Subcutaneous abdominal adipose tissue (tissue), 5 donors: ENCODE measurements around the gene UBASH3A.

ENCODE experiments used
- H3K27ac ChIP-seq: one replicate; pipeline ENCODE4 v1.7.0; 2013; ENCODE audit warnings: low read depth, mild to moderate bottlenecking, inconsistent platforms, low read length, moderate library complexity
- H3K27me3 ChIP-seq, 5 donors: one replicate each; pipeline ENCODE4 v1.7.0; 2013; ENCODE audit warnings: low read length in 5 of 5, inconsistent platforms in 1 of 5; ENCODE audit not compliant: control insufficient read depth in 5 of 5, insufficient read depth in 4 of 5
- H3K36me3 ChIP-seq, 5 donors: one replicate each; pipeline ENCODE4 v1.7.0; 2013; ENCODE audit warnings: low read length in 5 of 5; ENCODE audit not compliant: control insufficient read depth in 5 of 5, insufficient read depth in 5 of 5
- H3K4me1 ChIP-seq, 5 donors: one replicate each; pipeline ENCODE4 v1.7.0; 2013; ENCODE audit warnings: low read length in 5 of 5, mild to moderate bottlenecking in 3 of 5, moderate library complexity in 1 of 5; ENCODE audit not compliant: control insufficient read depth in 5 of 5, insufficient read depth in 5 of 5
- H3K4me3 ChIP-seq, 5 donors: one replicate each; pipeline ENCODE4 v1.7.0; 2013; ENCODE audit warnings: low read length in 5 of 5, low read depth in 1 of 5
- H3K9ac ChIP-seq, 5 donors: one replicate each; pipeline ENCODE4 v1.7.0; 2013; ENCODE audit warnings: low read length in 5 of 5, mild to moderate bottlenecking in 4 of 5, moderate library complexity in 3 of 5
- H3K9me3 ChIP-seq, 5 donors: one replicate each; pipeline ENCODE4 v1.7.0; 2013; ENCODE audit warnings: low read length in 5 of 5; ENCODE audit not compliant: control insufficient read depth in 5 of 5
- donor health status: healthy.
- donor health status: healthy.
- donor health status: healthy.
- donor health status: healthy.
- donor health status: healthy.

Gene UBASH3A

GRCh38 chr21:42396799-42397745, 6.6 kb upstream of the UBASH3A start:
- Histone ChIP-seq H3K9me3 (peaks cover 0 to 7% (median 5%) of the 10 kb centered on the region in 5 donors), H3K27me3 (peaks cover 0 to 7% (median 0%) of the 10 kb centered on the region in 5 donors), H3K36me3 (no peaks in the 10 kb centered on the region), H3K9ac (no peak overlapping the region), H3K4me3 (no peak overlapping the region), H3K4me1 (peaks cover 0 to 9% (median 0%) of the 10 kb centered on the region in 5 donors), H3K27ac (no peak overlapping the region)

GRCh38 chr21:42397746-42398394, 5.8 kb upstream of the UBASH3A start:
- H3K9ac ChIP-seq: no peak overlapping the region
- no peak overlapping the region for H3K27ac ChIP-seq
- H3K27me3 ChIP-seq: peaks cover 0 to 3% (median 0%) of the 10 kb centered on the region in 5 donors
- peaks cover 0 to 9% (median 0%) of the 10 kb centered on the region in 5 donors for H3K4me1 ChIP-seq
- H3K36me3 ChIP-seq: no peaks in the 10 kb centered on the region
- no peak overlapping the region for H3K4me3 ChIP-seq
- peaks cover 0 to 9% (median 7%) of the 10 kb centered on the region in 5 donors for H3K9me3 ChIP-seq

- H3K9me3 ChIP-seq: peaks cover 0 to 9% (median 7%) of the 10 kb centered on the region in 5 donors
- no peak overlapping the region for H3K27ac ChIP-seq
- peaks cover 0 to 12% (median 2%) of the 10 kb centered on the region in 5 donors for H3K4me1 ChIP-seq
- peaks cover 0 to 3% (median 0%) of the 10 kb centered on the region in 5 donors for H3K27me3 ChIP-seq
- no peak overlapping the region for H3K4me3 ChIP-seq
- H3K36me3 ChIP-seq: no peaks in the 10 kb centered on the region
- H3K9ac ChIP-seq: no peak overlapping the region
Measured at GRCh38 chr21:42398436-42399028, 5.2 kb upstream of the UBASH3A start.

GRCh38 chr21:42400525-42400924, 3.2 kb upstream of the UBASH3A start:
- peaks cover 0 to 3% (median 0%) of the 10 kb centered on the region in 5 donors for H3K27me3 ChIP-seq
- peaks cover 0 to 9% (median 7%) of the 10 kb centered on the region in 5 donors for H3K9me3 ChIP-seq
- peaks cover 0 to 15% (median 4%) of the 10 kb centered on the region in 5 donors for H3K4me1 ChIP-seq
- no peak overlapping the region for H3K27ac ChIP-seq
- no peak overlapping the region for H3K9ac ChIP-seq
- no peaks in the 10 kb centered on the region for H3K36me3 ChIP-seq
- H3K4me3 ChIP-seq: no peak overlapping the region

- H3K27ac ChIP-seq: no peak overlapping the region
- peaks cover 0 to 15% (median 4%) of the 10 kb centered on the region in 5 donors for H3K4me1 ChIP-seq
- no peaks in the 10 kb centered on the region for H3K36me3 ChIP-seq
- peaks cover 0 to 3% (median 0%) of the 10 kb centered on the region in 5 donors for H3K27me3 ChIP-seq
- peaks cover 0 to 9% (median 7%) of the 10 kb centered on the region in 5 donors for H3K9me3 ChIP-seq
- no peak overlapping the region for H3K9ac ChIP-seq
- H3K4me3 ChIP-seq: no peak overlapping the region
Measured at GRCh38 chr21:42401154-42401553, 2.5 kb upstream of the UBASH3A start.

GRCh38 chr21:42401820-42402251, 1.9 kb upstream of the UBASH3A start:
- Histone ChIP-seq H3K27ac (no peak overlapping the region), H3K4me1 (peaks cover 0 to 15% (median 4%) of the 10 kb centered on the region in 5 donors), H3K9me3 (peaks cover 0 to 9% (median 7%) of the 10 kb centered on the region in 5 donors), H3K4me3 (no peak overlapping the region), H3K27me3 (peaks cover 0 to 5% (median 0%) of the 10 kb centered on the region in 5 donors), H3K36me3 (no peaks in the 10 kb centered on the region), H3K9ac (no peak overlapping the region)

- peaks cover 0 to 13% (median 5%) of the 10 kb centered on the region in 5 donors for H3K27me3 ChIP-seq
- H3K4me1 ChIP-seq: peaks cover 0 to 15% (median 4%) of the 10 kb centered on the region in 5 donors
- H3K27ac ChIP-seq: no peak overlapping the region
- no peaks in the 10 kb centered on the region for H3K36me3 ChIP-seq
- H3K9ac ChIP-seq: no peak overlapping the region
- H3K4me3 ChIP-seq: no peak overlapping the region
- peaks cover 0 to 9% (median 7%) of the 10 kb centered on the region in 5 donors for H3K9me3 ChIP-seq
Measured at GRCh38 chr21:42404539-42404938, 837 bp downstream of the UBASH3A start.

- H3K27ac ChIP-seq: no peak overlapping the region
- no peak overlapping the region for H3K9ac ChIP-seq
- peaks cover 0 to 9% (median 7%) of the 10 kb centered on the region in 5 donors for H3K9me3 ChIP-seq
- H3K36me3 ChIP-seq: no peaks in the 10 kb centered on the region
- peaks cover 0 to 19% (median 6%) of the 10 kb centered on the region in 5 donors for H3K27me3 ChIP-seq
- no peak overlapping the region for H3K4me3 ChIP-seq
- peaks cover 0 to 13% (median 4%) of the 10 kb centered on the region in 5 donors for H3K4me1 ChIP-seq
Measured at GRCh38 chr21:42405064-42406013, 1.6 kb downstream of the UBASH3A start.

GRCh38 chr21:42406201-42406621, 2.5 kb downstream of the UBASH3A start:
- Histone ChIP-seq H3K4me1 (peaks cover 0 to 6% (median 4%) of the 10 kb centered on the region in 5 donors), H3K36me3 (no peaks in the 10 kb centered on the region), H3K27ac (no peak overlapping the region), H3K27me3 (peaks cover 4 to 19% (median 10%) of the 10 kb centered on the region in 5 donors), H3K9ac (no peak overlapping the region), H3K9me3 (peaks cover 0 to 9% (median 7%) of the 10 kb centered on the region in 5 donors), H3K4me3 (no peak overlapping the region)
